22Rv1 (cell line): ENCODE measurements around the gene AXIN1.

ENCODE experiments used
- CTCF ChIP-seq: fragments of 450-650 bp; IDR thresholded peaks from 2 replicates; pipeline ENCODE4 v1.5.1; 2017; ENCODE audit warnings: mild to moderate bottlenecking
- ZFX ChIP-seq: fragments of 450-650 bp; IDR thresholded peaks from 2 replicates; pipeline ENCODE4 v1.6.1; 2017; ENCODE audit warnings: antibody characterized with exemption, borderline replicate concordance

- TF ChIP-seq CTCF (no peak), ZFX (no peak)
Observed at GRCh38 chr16:280991-281659, 71.4 kb downstream of the AXIN1 start.
